MM.1S (cell line): ENCODE measurements around the gene TEKT4.

ENCODE experiments used
- DNase-seq: peaks from one replicate; pipeline ENCODE4 v3.0.0-alpha.2; 2015
- H2AFZ ChIP-seq: fragments of 300-600 bp; sonication (generic); 2 replicates; pipeline ENCODE4 v1.6.0; 2016; ENCODE audit warnings: antibody characterized with exemption, low read length
- H3F3A ChIP-seq: fragments of 300-600 bp; sonication (generic); 2 replicates; pipeline ENCODE4 v1.6.1; 2016; ENCODE audit warnings: mild to moderate bottlenecking, antibody characterized with exemption, low read length, moderate library complexity, mixed read lengths; ENCODE audit not compliant: insufficient read depth
- H3K27ac ChIP-seq: fragments of 300-600 bp; sonication (generic); 2 replicates; pipeline ENCODE4 v1.5.1; 2016; ENCODE audit warnings: mild to moderate bottlenecking, low read length
- H3K27me3 ChIP-seq: fragments of 300-600 bp; sonication (generic); replicated peaks from 2 replicates; pipeline ENCODE4 v1.6.0; 2016; ENCODE audit warnings: low read length; ENCODE audit not compliant: insufficient read depth
- H3K36me3 ChIP-seq: fragments of 300-600 bp; sonication (generic); replicated peaks from 2 replicates; pipeline ENCODE4 v1.6.1; 2016; ENCODE audit warnings: mild to moderate bottlenecking, low read length, mixed read lengths; ENCODE audit not compliant: insufficient read depth
- H3K4me1 ChIP-seq: fragments of 300-600 bp; sonication (generic); 2 replicates; pipeline ENCODE4 v1.6.1; 2016; ENCODE audit warnings: low read length, mixed read lengths
- H3K4me2 ChIP-seq: fragments of 300-600 bp; sonication (generic); 2 replicates; pipeline ENCODE4 v1.6.0; 2016; ENCODE audit warnings: low read depth, low read length
- H3K4me3 ChIP-seq: fragments of 300-600 bp; sonication (generic); 2 replicates; pipeline ENCODE4 v1.5.1; 2016; ENCODE audit warnings: low read length, mixed read lengths
- H3K79me2 ChIP-seq: fragments of 300-600 bp; sonication (generic); 2 replicates; pipeline ENCODE4 v1.6.1; 2016; ENCODE audit warnings: mixed run types, low read length, mixed read lengths
- H3K9ac ChIP-seq: fragments of 300-600 bp; sonication (generic); 2 replicates; pipeline ENCODE4 v1.6.1; 2016; ENCODE audit warnings: low read length, mixed read lengths
- H3K9me2 ChIP-seq: fragments of 300-600 bp; sonication (generic); replicated peaks from 2 replicates; pipeline ENCODE4 v1.6.1; 2016; ENCODE audit warnings: mild to moderate bottlenecking, low read length, mixed read lengths; ENCODE audit not compliant: insufficient read depth
- H3K9me3 ChIP-seq: fragments of 300-600 bp; sonication (generic); replicated peaks from 2 replicates; pipeline ENCODE4 v1.6.1; 2016; ENCODE audit warnings: mild to moderate bottlenecking, low read length, mixed read lengths; ENCODE audit not compliant: insufficient read depth
- H4K20me1 ChIP-seq: fragments of 300-600 bp; sonication (generic); 2 replicates; pipeline ENCODE4 v1.6.1; 2016; ENCODE audit warnings: mild to moderate bottlenecking, low read length, moderate library complexity, mixed read lengths; ENCODE audit not compliant: insufficient read depth
- EZH2 ChIP-seq: fragments of 300-600 bp; sonication (generic); optimal IDR thresholded peaks from 2 replicates; pipeline ENCODE3; 2017; ENCODE audit warnings: low read depth, mild to moderate bottlenecking, antibody characterized with exemption, low read length, mixed read lengths
- EZH2phosphoT487 ChIP-seq: fragments of 300-600 bp; sonication (generic); IDR thresholded peaks from 2 replicates; pipeline ENCODE4 v1.6.1; 2018; ENCODE audit warnings: antibody characterized with exemption, low read length
- TF ChIP-seq, protein P1 (sequence below): fragments of 300-600 bp; sonication (generic); IDR thresholded peaks from 2 replicates; pipeline ENCODE4 v1.5.1; 2016; ENCODE audit warnings: antibody characterized with exemption, low read length, mixed read lengths

TEKT4 gene

DNA sequence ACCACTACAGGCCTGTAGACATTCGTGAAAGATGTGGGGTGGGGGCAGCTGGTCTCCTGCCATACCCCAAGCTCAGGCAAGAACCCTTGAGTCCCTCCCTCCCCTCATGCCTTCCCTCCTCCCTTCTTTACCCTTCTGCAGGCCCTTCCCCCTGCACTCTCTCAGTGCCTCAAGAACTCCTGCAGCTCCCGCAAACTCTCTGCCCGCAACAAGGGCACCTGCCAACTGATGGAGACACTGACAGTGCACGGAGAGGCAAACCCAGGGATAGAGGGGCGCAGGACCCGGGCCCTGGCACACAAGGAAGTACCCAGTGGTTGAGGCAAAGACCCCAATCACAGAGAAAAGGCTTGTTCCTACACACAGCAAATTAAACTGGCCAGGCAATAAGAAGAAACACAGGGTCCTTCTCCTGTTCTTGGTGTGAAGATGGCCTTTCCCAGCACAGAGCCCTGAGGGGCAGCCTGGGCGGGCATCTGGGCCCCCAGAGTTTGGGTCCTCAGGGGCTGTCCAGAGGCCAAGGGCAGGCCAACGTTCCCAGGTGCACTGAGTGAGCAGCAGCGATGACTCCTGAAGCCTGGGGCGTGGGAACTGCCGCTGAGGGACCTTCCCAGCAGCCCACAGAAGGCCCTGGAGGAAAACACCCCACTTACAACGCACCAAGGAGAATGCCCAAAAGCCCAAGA lies 1.6 kb downstream of the TEKT4 start:
- Histone ChIP-seq H4K20me1 (no peaks in the 10 kb centered on the region), H3K27me3 (no peaks in the 10 kb centered on the region), H3F3A (no peaks in the 10 kb centered on the region), H3K9me3 (no peaks in the 10 kb centered on the region), H3K4me1 (no peaks in the 10 kb centered on the region), H3K27ac (no peak overlapping the region), H3K79me2 (no peaks in the 10 kb centered on the region), H3K36me3 (no peaks in the 10 kb centered on the region), H3K4me3 (no peak overlapping the region), H3K9ac (no peak overlapping the region), H3K4me2 (no peak overlapping the region), H2AFZ (no peak overlapping the region), H3K9me2 (no peaks in the 10 kb centered on the region)
- no peak for DNase-seq
- no peak for TF ChIP-seq EZH2
- TF ChIP-seq, protein P1, sequence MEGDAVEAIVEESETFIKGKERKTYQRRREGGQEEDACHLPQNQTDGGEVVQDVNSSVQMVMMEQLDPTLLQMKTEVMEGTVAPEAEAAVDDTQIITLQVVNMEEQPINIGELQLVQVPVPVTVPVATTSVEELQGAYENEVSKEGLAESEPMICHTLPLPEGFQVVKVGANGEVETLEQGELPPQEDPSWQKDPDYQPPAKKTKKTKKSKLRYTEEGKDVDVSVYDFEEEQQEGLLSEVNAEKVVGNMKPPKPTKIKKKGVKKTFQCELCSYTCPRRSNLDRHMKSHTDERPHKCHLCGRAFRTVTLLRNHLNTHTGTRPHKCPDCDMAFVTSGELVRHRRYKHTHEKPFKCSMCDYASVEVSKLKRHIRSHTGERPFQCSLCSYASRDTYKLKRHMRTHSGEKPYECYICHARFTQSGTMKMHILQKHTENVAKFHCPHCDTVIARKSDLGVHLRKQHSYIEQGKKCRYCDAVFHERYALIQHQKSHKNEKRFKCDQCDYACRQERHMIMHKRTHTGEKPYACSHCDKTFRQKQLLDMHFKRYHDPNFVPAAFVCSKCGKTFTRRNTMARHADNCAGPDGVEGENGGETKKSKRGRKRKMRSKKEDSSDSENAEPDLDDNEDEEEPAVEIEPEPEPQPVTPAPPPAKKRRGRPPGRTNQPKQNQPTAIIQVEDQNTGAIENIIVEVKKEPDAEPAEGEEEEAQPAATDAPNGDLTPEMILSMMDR, result no peak
- TF ChIP-seq EZH2phosphoT487, result no peak

DNA sequence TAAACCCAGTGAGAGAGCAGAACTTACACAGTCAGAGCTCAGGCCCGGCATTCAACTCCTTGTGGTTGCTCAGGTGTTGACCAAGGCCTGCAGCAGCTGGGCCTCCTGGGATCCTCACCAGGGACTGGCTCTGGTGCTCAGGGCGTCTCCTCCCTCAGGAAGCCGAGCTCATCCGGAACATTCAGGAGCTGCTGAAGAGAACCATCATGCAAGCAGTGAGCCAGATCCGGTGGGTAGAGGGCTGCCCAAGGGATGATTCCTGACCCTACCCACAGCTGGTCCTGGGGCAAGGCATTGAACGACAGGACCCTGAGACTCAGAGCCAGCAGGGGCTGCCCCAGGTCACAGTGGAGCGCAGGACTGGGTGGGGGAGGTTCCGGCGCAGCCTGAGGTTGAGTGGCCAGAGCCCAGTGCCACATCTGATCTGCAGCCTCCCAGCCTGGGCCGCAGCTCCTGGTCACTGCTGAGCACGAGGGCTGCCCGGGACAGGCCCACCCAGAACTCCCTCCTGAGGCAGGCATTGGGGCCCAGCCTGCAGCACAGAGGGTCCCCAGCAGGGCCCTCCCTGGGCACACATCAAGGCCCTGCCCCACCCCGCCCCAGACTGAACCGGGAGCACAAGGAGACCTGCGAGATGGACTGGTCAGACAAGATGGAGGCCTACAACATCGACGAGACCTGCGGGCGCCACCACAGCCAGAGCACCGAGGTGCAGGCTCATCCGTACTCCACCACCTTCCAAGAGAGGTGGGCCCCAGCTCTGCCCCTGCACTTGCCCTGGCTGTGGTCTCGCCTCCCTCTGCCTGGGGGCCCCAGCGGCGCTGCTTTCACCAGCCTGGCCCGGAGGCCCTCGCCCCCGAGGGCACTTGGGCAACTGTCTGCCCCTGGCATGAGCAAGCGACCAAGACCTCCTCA lies 2.4 kb downstream of the TEKT4 start:
- H3F3A ChIP-seq, result no peaks in the 10 kb centered on the region
- H3K79me2 ChIP-seq, result no peaks in the 10 kb centered on the region
- DNase-seq, result no peak
- no peaks in the 10 kb centered on the region for H3K36me3 ChIP-seq
- no peaks in the 10 kb centered on the region for H3K9me3 ChIP-seq
- H3K4me3 ChIP-seq, result no peak overlapping the region
- H2AFZ ChIP-seq, result 0 out of 2 replicates have a peak overlapping the region, but pooled peaks have one; percentile 11
- H3K4me2 ChIP-seq, result peak overlapping the region; percentile 30; the same call in 1 of the 2 replicates
- H4K20me1 ChIP-seq, result no peaks in the 10 kb centered on the region
- H3K9me2 ChIP-seq, result no peaks in the 10 kb centered on the region
- H3K9ac ChIP-seq, result no peak overlapping the region
- no peaks in the 10 kb centered on the region for H3K4me1 ChIP-seq
- no peak overlapping the region for H3K27ac ChIP-seq
- H3K27me3 ChIP-seq, result no peaks in the 10 kb centered on the region
- TF ChIP-seq EZH2phosphoT487, result no peak

DNA sequence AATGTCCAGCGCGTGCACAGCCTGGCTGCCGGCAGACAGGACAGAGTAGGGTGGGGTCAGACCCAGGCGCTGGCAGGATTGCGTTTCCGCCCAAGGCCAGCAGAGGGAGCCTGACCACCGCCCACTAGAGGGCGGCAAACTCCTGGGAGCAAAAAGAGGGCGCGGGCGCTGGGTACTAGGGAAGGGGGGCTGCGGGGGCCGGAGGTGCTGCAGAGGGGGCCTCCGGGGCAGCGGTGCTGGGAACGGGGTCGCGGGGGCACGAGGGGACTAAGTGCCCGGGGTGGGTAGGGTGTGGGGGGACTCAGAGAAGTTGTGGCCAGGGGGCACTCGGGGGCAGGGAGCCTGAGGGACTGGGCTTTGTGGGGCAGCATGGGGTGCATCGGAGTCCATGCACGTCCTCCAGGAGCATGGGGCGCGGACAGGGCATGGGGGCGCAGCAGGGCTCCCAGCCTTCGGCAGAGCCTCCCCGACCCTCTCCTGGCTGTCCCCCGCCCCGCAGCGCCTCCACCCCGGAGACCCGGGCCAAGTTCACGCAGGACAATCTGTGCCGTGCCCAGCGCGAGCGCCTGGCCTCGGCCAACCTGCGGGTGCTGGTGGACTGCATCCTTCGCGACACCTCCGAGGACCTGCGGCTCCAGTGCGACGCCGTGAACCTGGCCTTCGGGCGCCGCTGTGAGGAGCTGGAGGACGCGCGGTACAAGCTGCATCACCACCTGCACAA lies 3.2 kb downstream of the TEKT4 start:
- TF ChIP-seq EZH2, result no peak
- TF ChIP-seq, protein P1, result peak; percentile 98
- Histone ChIP-seq H3K27me3 (no peaks in the 10 kb centered on the region), H3K9ac (no peak overlapping the region), H3K79me2 (no peaks in the 10 kb centered on the region), H4K20me1 (no peaks in the 10 kb centered on the region), H3K4me2 (peak overlapping the region; percentile 30; the same call in 1 of the 2 replicates), H3K4me3 (no peak overlapping the region), H3F3A (no peaks in the 10 kb centered on the region), H3K9me3 (no peaks in the 10 kb centered on the region), H3K4me1 (no peaks in the 10 kb centered on the region), H3K27ac (no peak overlapping the region), H3K36me3 (no peaks in the 10 kb centered on the region), H3K9me2 (no peaks in the 10 kb centered on the region), H2AFZ (0 out of 2 replicates have a peak overlapping the region, but pooled peaks have one; percentile 11)
- DNase-seq, result peak; percentile 56
